ENCODE results near the gene GMPS. TPM values are rescaled to one million over a fixed set of nuclear protein-coding genes. Genes with fewer than 3 reads are reported as not detected.

The GMPS gene
- total and polyA plus RNA-seq, 2 donors (not counting 3 experiments of a cell fraction or from before 2014, with no cell fraction given): 18.7 to 67.5 TPM

DNA sequence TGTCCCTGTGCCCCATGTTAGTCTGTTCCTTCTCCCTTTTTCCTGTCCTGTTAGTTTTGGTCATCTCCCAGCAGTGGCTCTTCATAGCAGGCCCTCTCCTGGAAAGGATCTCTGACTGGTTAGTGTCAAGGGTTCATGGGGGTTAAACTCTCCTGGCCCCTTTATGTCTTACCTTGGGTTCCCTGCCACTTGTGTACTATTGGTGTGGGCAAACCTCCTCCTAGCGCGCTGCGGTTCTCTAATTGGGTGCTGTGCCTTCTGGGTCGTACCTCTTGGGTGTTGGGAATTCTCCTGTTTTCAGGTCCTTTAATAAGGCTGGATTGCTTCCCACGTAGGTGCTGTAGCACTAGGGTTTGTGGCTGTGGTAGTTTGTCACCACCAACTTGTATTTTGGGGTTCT, 18.8 kb downstream of the GMPS start:
- H3K36me3 ChIP-seq (ENCODE audit: control insufficient read depth in 2 of 2, extremely low read depth in 1 of 2, insufficient read depth in 2 of 2, low read length in 2 of 2): no peaks in the 10 kb centered on the region
- CTCF ChIA-PET: interaction anchor here (1.8 kb wide), 1 partner anchor 83 kb away, joined by 11 read pairs; the partner anchor contains the start of gene C3orf33
- no TSS peak for BruUV-seq (replicated peaks)
- H3K9ac ChIP-seq (replicated peaks; ENCODE audit: extremely low read depth, insufficient read depth, low read length): no peak overlapping the region
- DNase-seq (ENCODE audit: low read depth, low spot score) (no peak), FAIRE-seq (no peak)
- H3K4me3 ChIP-seq (replicated peaks in 1 of 3; ENCODE audit: insufficient read depth in 1 of 3, low read depth in 1 of 3, low read length in 3 of 3): no peak overlapping the region
- no peak overlapping the region for H2AFZ ChIP-seq (ENCODE audit: low read depth, low read length)
- H3K4me2 ChIP-seq (ENCODE audit: insufficient read depth, low read length): no peak overlapping the region
- H3K9me1 ChIP-seq (replicated peaks; ENCODE audit: control insufficient read depth, extremely low read depth, insufficient read depth, low read length): no peaks in the 10 kb centered on the region
- no peaks in the 10 kb centered on the region for H3K9me3 ChIP-seq (replicated peaks; ENCODE audit: control insufficient read depth, insufficient read depth, low read length)
- H3K27me3 ChIP-seq (ENCODE audit: control insufficient read depth in 2 of 2, insufficient read depth in 2 of 2, low read length in 2 of 2): no peaks in the 10 kb centered on the region
- POLR2A ChIA-PET: no interaction called here
- no peak for TF ChIP-seq EZH2 (IDR thresholded peaks at IDR 0.05; ENCODE audit: borderline replicate concordance, low read depth, low read length, severe bottlenecking)
- no peak for TF ChIP-seq MYC (IDR thresholded peaks at IDR 0.05; ENCODE audit: low read depth, low read length)
- TF ChIP-seq GATA2 (IDR thresholded peaks at IDR 0.05; ENCODE audit: insufficient read depth, insufficient read length, low read depth, low read length): no peak
- TF ChIP-seq FOS (IDR thresholded peaks at IDR 0.05; ENCODE audit: borderline replicate concordance, insufficient read depth, low read length): no peak
- no peak for TF ChIP-seq POLR2A (IDR thresholded peaks at IDR 0.05; ENCODE audit: low read depth, low read length)
- TF ChIP-seq, protein P1, sequence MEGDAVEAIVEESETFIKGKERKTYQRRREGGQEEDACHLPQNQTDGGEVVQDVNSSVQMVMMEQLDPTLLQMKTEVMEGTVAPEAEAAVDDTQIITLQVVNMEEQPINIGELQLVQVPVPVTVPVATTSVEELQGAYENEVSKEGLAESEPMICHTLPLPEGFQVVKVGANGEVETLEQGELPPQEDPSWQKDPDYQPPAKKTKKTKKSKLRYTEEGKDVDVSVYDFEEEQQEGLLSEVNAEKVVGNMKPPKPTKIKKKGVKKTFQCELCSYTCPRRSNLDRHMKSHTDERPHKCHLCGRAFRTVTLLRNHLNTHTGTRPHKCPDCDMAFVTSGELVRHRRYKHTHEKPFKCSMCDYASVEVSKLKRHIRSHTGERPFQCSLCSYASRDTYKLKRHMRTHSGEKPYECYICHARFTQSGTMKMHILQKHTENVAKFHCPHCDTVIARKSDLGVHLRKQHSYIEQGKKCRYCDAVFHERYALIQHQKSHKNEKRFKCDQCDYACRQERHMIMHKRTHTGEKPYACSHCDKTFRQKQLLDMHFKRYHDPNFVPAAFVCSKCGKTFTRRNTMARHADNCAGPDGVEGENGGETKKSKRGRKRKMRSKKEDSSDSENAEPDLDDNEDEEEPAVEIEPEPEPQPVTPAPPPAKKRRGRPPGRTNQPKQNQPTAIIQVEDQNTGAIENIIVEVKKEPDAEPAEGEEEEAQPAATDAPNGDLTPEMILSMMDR (IDR thresholded peaks at IDR 0.05; ENCODE audit: extremely low read depth in 1 of 2, insufficient read depth in 1 of 2, low read depth in 1 of 2, low read length in 2 of 2): no peak
- TF ChIP-seq JUN (IDR thresholded peaks at IDR 0.05; ENCODE audit: borderline replicate concordance, insufficient read depth, insufficient read length, low read depth): no peak
- TF ChIP-seq POLR2AphosphoS5 (IDR thresholded peaks at IDR 0.05; ENCODE audit: insufficient read depth, low read depth, low read length): no peak
- TF ChIP-seq, protein P2, sequence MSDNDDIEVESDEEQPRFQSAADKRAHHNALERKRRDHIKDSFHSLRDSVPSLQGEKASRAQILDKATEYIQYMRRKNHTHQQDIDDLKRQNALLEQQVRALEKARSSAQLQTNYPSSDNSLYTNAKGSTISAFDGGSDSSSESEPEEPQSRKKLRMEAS (IDR thresholded peaks at IDR 0.05; ENCODE audit: insufficient read depth, insufficient read length): no peak
- H3K27ac ChIP-seq (ENCODE audit: insufficient read depth, low read depth, low read length): no peak overlapping the region
- peaks cover 84% of the 10 kb centered on the region for H3K79me2 ChIP-seq (ENCODE audit: control insufficient read depth, insufficient read depth, low read length)
- dilution Hi-C loops (cut with MboI; ENCODE audit: extremely low pct_ligation_motif_present, low sequenced_read_pairs) (no loop called here), intact Hi-C loops (cut with micrococcal nuclease) (no loop called here)
- peaks cover 13% of the 10 kb centered on the region for H3K4me1 ChIP-seq (ENCODE audit: control insufficient read depth, extremely low read depth, insufficient read depth, low read length)
- peaks cover 2% of the 10 kb centered on the region for H4K20me1 ChIP-seq (replicated peaks; ENCODE audit: control insufficient read depth, extremely low read depth, insufficient read depth, low read length)
